Peyer's patch (tissue), 4 donors: ENCODE results near the gene CAT. TPM values are rescaled to one million over a fixed set of nuclear protein-coding genes. Genes with fewer than 3 reads are reported as not detected.
"Not testable (repeated sequence)": the region's sequence is repeated elsewhere in the genome, so short reads cannot be mapped to it uniquely, and the experiment has no call there.

Source experiments
- DNase-seq, 3 donors: peaks; one replicate each; pipeline ENCODE4 v3.0.0-alpha.2; 2017 to 2019
- H3K27ac ChIP-seq, 4 donors: fragments of 200-600 bp; sonication (generic); one replicate each; pipeline ENCODE4 v1.5.1; 2016 to 2019
- H3K27me3 ChIP-seq, 2 donors: fragments of 200-600 bp; sonication (generic); one replicate each; pipeline ENCODE4 v1.5.1; 2019
- H3K36me3 ChIP-seq, 3 donors: fragments of 200-600 bp; sonication (generic); one replicate each; pipeline ENCODE4 v1.5.1; 2016 to 2019
- H3K4me1 ChIP-seq, 4 donors: fragments of 200-600 bp; sonication (generic); one replicate each; pipeline ENCODE4 v1.5.1; 2016 to 2019
- H3K4me3 ChIP-seq, 4 donors: fragments of 200-600 bp; sonication (generic); 1 replicate in 3 of 4; 2 replicates in 1 of 4; pipeline ENCODE4 v1.5.1; 2016 to 2019; ENCODE audit warnings: mild to moderate bottlenecking in 1 of 4
- H3K9me3 ChIP-seq, 4 donors: fragments of 200-600 bp; sonication (generic); one replicate each; pipeline ENCODE4 v1.5.1; 2016 to 2019; ENCODE audit warnings: mild to moderate bottlenecking in 1 of 4
- CTCF ChIP-seq, 6 experiments: fragments of 450-650 bp in 4 of 6; fragments of 200-600 bp in 2 of 6; sonication (generic) in 1 of 6; IDR thresholded peaks; one replicate each; pipeline ENCODE4 v1.5.1; 2017 to 2019; ENCODE audit warnings: antibody characterized with exemption in 6 of 6, mild to moderate bottlenecking in 3 of 6, moderate library complexity in 1 of 6
- POLR2A ChIP-seq, 2 donors: fragments of 450-650 bp; IDR thresholded peaks; one replicate each; pipeline ENCODE4 v1.5.1; 2017; ENCODE audit warnings: antibody characterized with exemption in 2 of 2, mild to moderate bottlenecking in 2 of 2, moderate library complexity in 2 of 2
- total RNA-seq, 4 donors: library from RNA; depleted of rRNA; stranded (reverse); fragments of >200 nt; gene quantifications; one replicate each; pipeline ENCODE4 v1.1.0, GENCODE V29; 2016

The CAT gene
- total RNA-seq, 4 donors from 2014 or later: 81.0 to 271 (median 133) TPM

GRCh38 chr11:34416766-34417165, 22.0 kb upstream of the CAT start:
- TF ChIP-seq CTCF (IDR thresholded peaks at IDR 0.05) (no peak), POLR2A (IDR thresholded peaks at IDR 0.05) (no peak)
- no peaks in the 10 kb centered on the region for H3K27me3 ChIP-seq
- no peaks in the 10 kb centered on the region for H3K4me1 ChIP-seq
- H3K9me3 ChIP-seq: no peaks in the 10 kb centered on the region
- H3K27ac ChIP-seq: no peak overlapping the region
- no peak for DNase-seq
- no peaks in the 10 kb centered on the region for H3K36me3 ChIP-seq
- H3K4me3 ChIP-seq: no peak overlapping the region

GRCh38 chr11:34417202-34417601, 21.5 kb upstream of the CAT start:
- H3K4me1 ChIP-seq: no peaks in the 10 kb centered on the region
- TF ChIP-seq POLR2A (IDR thresholded peaks at IDR 0.05) (no peak), CTCF (IDR thresholded peaks at IDR 0.05) (no peak)
- H3K36me3 ChIP-seq: no peaks in the 10 kb centered on the region
- no peaks in the 10 kb centered on the region for H3K27me3 ChIP-seq
- no peak overlapping the region for H3K4me3 ChIP-seq
- no peaks in the 10 kb centered on the region for H3K9me3 ChIP-seq
- no peak overlapping the region for H3K27ac ChIP-seq
- DNase-seq: no peak

- Histone ChIP-seq H3K27me3 (no peaks in the 10 kb centered on the region), H3K27ac (no peak overlapping the region), H3K4me1 (no peaks in the 10 kb centered on the region), H3K9me3 (no peaks in the 10 kb centered on the region), H3K36me3 (no peaks in the 10 kb centered on the region), H3K4me3 (no peak overlapping the region)
- DNase-seq: no peak
- TF ChIP-seq POLR2A (IDR thresholded peaks at IDR 0.05) (no peak), CTCF (IDR thresholded peaks at IDR 0.05) (no peak)
Measured at GRCh38 chr11:34419158-34419557, 19.6 kb upstream of the CAT start.

GRCh38 chr11:34423300-34423699, 15.4 kb upstream of the CAT start:
- Histone ChIP-seq H3K4me1 (no peaks in the 10 kb centered on the region), H3K27me3 (no peaks in the 10 kb centered on the region), H3K36me3 (no peaks in the 10 kb centered on the region), H3K4me3 (no peak overlapping the region), H3K9me3 (no peaks in the 10 kb centered on the region), H3K27ac (no peak overlapping the region)
- TF ChIP-seq POLR2A (IDR thresholded peaks at IDR 0.05) (no peak), CTCF (IDR thresholded peaks at IDR 0.05) (no peak)
- no peak for DNase-seq

GRCh38 chr11:34424826-34425225, 13.9 kb upstream of the CAT start:
- H3K27ac ChIP-seq, H3K27me3 ChIP-seq, H3K36me3 ChIP-seq, H3K9me3 ChIP-seq, H3K4me1 ChIP-seq, H3K4me3 ChIP-seq, DNase-seq: not testable (repeated sequence)

- H3K4me1 ChIP-seq: no peaks in the 10 kb centered on the region
- TF ChIP-seq CTCF (IDR thresholded peaks at IDR 0.05) (no peak), POLR2A (IDR thresholded peaks at IDR 0.05) (no peak)
- no peak overlapping the region for H3K4me3 ChIP-seq
- no peaks in the 10 kb centered on the region for H3K27me3 ChIP-seq
- no peaks in the 10 kb centered on the region for H3K9me3 ChIP-seq
- no peaks in the 10 kb centered on the region for H3K36me3 ChIP-seq
- no peak for DNase-seq
- no peak overlapping the region for H3K27ac ChIP-seq
Measured at GRCh38 chr11:34425360-34425759, 13.4 kb upstream of the CAT start.
